HL-60 (cell line): ENCODE measurements around the gene ATP8B3.

Experiments
- DNase-seq, 2 experiments: peaks; one replicate each; pipeline ENCODE4 v3.0.0-alpha.2; 2010 to 2020; ENCODE audit warnings: low read depth in 1 of 2, low spot score in 1 of 2
- H3K27ac ChIP-seq: fragments of 250-450 bp; sonication (Bioruptor Pico); replicated peaks from 2 replicates; pipeline ENCODE4 v1.5.1; 2020; ENCODE audit warnings: mild to moderate bottlenecking, moderate library complexity
- H3K27me3 ChIP-seq: fragments of 250-450 bp; sonication (Bioruptor Pico); 2 replicates; pipeline ENCODE4 v1.5.1; 2021; ENCODE audit warnings: mild to moderate bottlenecking, moderate library complexity; ENCODE audit not compliant: insufficient read depth, poor library complexity, severe bottlenecking
- H3K4me3 ChIP-seq: replicated peaks from 2 replicates; pipeline ENCODE4 v1.5.1; 2011; ENCODE audit warnings: mild to moderate bottlenecking, control low read depth, low read length; ENCODE audit not compliant: insufficient read depth
- GABPA ChIP-seq: IDR thresholded peaks from 2 replicates; pipeline ENCODE4 v1.6.1; 2012; ENCODE audit warnings: low read depth
- POLR2AphosphoS5 ChIP-seq: IDR thresholded peaks from 2 replicates; pipeline ENCODE4 v1.6.1; 2012; ENCODE audit warnings: low read depth
- SPI1 ChIP-seq: IDR thresholded peaks from 2 replicates; pipeline ENCODE4 v1.6.1; 2012; ENCODE audit warnings: low read depth, mild to moderate bottlenecking, borderline replicate concordance
- TF ChIP-seq, protein P1 (sequence below): IDR thresholded peaks from one replicate; pipeline ENCODE4 v1.5.1; 2011; ENCODE audit warnings: low read length, control low read depth, inconsistent platforms; ENCODE audit not compliant: insufficient read depth
- TF ChIP-seq, protein P2 (sequence below): IDR thresholded peaks from 2 replicates; pipeline ENCODE4 v1.6.1; 2012; ENCODE audit warnings: low read depth; ENCODE audit not compliant: insufficient replicate concordance

ATP8B3 gene

DNA sequence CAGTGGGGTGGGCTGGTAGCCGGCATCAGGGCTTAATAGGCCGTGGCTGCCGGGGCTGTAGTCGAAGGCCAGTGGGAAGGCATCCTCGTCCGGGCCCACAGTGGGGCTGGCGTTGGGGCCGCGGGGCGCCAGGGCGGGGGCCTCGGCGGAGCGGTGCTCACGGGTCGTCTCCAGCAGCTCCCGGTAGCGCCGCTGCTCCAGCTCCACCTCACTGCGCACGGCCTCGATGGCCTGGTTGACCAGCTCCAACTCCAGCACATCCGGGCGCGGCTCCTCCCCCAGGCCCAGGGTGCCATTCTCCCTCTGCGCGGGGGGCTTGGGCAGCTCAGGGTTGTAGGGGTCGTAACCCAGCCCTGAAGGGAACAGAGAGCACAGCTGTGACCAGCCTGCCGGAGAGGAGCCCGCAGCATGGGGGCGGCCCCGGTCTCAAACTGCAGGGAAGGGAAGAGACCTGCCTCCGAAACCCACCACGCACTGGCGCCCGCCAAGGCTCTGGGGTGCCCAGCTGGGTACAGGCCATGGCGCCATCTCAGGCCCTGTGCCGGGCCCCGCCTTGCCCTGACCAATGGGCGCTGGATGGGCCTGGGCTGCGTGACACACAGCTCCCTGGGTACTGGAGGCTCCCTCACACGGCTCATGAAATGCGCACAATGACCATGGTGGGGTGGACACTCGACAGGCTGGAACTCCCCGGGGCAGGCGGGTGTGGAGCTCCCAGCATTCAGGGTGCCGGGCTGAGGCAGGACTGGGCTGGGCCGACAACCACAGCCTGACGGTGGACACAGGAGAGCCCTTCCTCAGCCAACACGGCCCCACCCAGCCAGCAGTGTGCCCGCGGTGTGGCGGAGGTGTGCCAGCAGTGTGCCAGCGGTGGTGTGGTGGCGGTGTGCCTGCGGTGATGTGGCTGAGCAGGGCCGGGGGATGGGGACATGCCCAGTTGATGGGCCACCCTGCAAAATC is 16.5 kb upstream of the ATP8B3 start:
- no peak for DNase-seq
- Histone ChIP-seq H3K27me3 (no peaks in the 10 kb centered on the region), H3K4me3 (no peak overlapping the region), H3K27ac (no peak overlapping the region)
- TF ChIP-seq, protein P1, sequence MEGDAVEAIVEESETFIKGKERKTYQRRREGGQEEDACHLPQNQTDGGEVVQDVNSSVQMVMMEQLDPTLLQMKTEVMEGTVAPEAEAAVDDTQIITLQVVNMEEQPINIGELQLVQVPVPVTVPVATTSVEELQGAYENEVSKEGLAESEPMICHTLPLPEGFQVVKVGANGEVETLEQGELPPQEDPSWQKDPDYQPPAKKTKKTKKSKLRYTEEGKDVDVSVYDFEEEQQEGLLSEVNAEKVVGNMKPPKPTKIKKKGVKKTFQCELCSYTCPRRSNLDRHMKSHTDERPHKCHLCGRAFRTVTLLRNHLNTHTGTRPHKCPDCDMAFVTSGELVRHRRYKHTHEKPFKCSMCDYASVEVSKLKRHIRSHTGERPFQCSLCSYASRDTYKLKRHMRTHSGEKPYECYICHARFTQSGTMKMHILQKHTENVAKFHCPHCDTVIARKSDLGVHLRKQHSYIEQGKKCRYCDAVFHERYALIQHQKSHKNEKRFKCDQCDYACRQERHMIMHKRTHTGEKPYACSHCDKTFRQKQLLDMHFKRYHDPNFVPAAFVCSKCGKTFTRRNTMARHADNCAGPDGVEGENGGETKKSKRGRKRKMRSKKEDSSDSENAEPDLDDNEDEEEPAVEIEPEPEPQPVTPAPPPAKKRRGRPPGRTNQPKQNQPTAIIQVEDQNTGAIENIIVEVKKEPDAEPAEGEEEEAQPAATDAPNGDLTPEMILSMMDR = no peak
- TF ChIP-seq, protein P2, sequence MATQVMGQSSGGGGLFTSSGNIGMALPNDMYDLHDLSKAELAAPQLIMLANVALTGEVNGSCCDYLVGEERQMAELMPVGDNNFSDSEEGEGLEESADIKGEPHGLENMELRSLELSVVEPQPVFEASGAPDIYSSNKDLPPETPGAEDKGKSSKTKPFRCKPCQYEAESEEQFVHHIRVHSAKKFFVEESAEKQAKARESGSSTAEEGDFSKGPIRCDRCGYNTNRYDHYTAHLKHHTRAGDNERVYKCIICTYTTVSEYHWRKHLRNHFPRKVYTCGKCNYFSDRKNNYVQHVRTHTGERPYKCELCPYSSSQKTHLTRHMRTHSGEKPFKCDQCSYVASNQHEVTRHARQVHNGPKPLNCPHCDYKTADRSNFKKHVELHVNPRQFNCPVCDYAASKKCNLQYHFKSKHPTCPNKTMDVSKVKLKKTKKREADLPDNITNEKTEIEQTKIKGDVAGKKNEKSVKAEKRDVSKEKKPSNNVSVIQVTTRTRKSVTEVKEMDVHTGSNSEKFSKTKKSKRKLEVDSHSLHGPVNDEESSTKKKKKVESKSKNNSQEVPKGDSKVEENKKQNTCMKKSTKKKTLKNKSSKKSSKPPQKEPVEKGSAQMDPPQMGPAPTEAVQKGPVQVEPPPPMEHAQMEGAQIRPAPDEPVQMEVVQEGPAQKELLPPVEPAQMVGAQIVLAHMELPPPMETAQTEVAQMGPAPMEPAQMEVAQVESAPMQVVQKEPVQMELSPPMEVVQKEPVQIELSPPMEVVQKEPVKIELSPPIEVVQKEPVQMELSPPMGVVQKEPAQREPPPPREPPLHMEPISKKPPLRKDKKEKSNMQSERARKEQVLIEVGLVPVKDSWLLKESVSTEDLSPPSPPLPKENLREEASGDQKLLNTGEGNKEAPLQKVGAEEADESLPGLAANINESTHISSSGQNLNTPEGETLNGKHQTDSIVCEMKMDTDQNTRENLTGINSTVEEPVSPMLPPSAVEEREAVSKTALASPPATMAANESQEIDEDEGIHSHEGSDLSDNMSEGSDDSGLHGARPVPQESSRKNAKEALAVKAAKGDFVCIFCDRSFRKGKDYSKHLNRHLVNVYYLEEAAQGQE = no peak
- TF ChIP-seq GABPA (no peak), POLR2AphosphoS5 (0 out of 2 replicates have a peak, but pooled peaks have one; percentile 8), SPI1 (no peak)

DNA sequence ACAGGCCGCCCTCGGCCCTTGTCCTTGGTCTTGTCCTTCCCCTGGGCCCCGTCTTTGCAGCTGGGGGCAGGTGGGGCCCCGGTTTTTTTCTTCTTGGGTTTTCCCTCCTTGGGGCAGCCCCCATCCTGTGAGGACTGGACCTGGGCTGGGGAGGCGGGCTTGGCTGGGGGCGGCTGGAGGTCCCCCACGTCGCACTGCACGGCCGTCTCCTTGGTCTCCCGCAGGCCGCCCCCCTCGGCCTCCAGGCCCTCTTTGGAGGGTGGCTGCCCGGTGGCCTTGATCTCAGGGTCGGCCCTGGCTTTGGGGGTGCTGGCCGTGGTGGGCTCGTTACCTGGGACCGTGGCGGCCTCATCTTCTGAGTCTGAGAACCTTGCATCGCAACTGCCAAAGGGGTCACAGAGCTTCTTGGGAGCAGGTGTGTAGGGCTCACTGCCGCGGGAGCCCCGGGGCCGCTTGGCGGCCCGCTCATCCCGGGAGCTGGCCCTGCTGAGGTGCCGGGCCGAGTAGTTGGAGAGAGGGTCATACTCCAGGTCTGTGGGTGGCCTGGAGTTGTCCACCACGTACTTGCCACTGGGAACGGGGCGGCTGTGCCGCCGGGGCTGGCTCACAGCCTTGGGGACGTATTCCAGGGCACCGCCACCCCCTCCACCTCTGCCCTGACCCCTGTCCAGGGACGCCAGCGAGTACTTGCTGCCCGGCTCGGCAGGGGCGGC is 15.6 kb upstream of the ATP8B3 start:
- no peak for DNase-seq
- Histone ChIP-seq H3K4me3 (no peak overlapping the region), H3K27me3 (no peaks in the 10 kb centered on the region), H3K27ac (no peak overlapping the region)
- TF ChIP-seq SPI1 = no peak
- TF ChIP-seq POLR2AphosphoS5 = no peak
- TF ChIP-seq GABPA = no peak
- TF ChIP-seq, protein P1 = no peak
- TF ChIP-seq, protein P2 = no peak

DNA sequence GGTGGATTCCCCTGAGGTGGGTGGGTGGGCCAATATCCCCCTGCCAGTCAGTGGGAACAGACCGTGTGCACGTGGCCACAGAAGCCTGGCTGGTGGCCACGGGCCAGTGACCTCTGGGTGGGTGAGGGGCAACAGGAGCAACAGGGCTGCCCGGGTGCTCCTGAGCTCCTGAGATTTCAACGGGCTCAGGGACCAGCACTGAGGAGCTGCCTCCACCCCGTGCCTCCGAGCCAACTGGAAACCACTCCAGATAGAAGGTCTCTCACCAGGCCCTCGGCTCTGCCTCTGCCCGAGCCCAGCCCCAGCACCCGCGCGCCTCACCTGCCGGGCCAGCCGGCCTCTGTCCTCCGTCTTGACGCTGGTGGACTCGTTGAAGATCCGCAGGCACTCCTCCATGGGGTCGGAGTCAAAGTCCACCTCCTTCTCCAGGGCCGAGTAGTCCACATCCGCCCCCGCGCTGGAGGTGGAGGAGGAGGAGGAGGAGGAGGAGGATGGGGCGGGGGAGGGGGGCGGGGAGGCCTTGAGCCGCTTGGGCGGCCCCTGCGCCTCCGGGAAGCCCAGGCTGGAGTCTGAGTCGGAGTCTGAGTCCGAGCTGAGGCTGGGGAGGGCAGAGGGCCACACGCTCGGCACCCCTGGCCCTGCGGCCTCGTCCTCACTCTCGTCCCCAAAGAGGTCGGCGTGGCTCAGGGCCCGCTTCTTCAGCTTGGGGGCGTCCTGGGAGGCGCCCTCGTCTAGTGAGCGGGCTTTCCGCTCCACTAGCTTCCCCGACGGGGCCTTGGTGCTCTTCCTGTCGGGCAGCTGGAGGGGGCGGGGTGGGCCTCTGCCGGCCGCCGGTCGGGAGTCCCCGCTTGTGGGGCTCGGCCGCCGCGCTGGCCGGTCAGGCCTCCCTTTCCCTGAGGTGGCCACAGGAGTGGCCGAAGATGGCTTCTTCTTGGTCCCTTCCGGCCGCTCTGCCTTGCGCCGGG is 14.8 kb upstream of the ATP8B3 start:
- Histone ChIP-seq H3K27me3 (no peaks in the 10 kb centered on the region), H3K4me3 (no peak overlapping the region), H3K27ac (no peak overlapping the region)
- no peak for TF ChIP-seq SPI1
- TF ChIP-seq GABPA = no peak
- TF ChIP-seq, protein P1 = no peak
- TF ChIP-seq, protein P2 = no peak
- no peak for TF ChIP-seq POLR2AphosphoS5
- no peak for DNase-seq
